HCT116 (cell line): Measurements from ENCODE around the gene PPM1B. TPM values are rescaled to one million over a fixed set of nuclear protein-coding genes. Genes with fewer than 3 reads are reported as not detected.

Experiments
- ATAC-seq: fragments of 200-7000 bp; cut with Tn5 transposase; 2 replicates; pipeline ENCODE4 v1.9.1; 2020; ENCODE audit warnings: mild to moderate bottlenecking, moderate library complexity
- BruUV-seq: library from RNA; stranded (reverse); fragments of 400-500 nt; replicated peaks from 2 replicates; lab custom pipeline; 2021; lab: Mats Ljungman, UMichigan
- CTCF ChIA-PET: fragments of 300-600 bp; sonication (Branson Sonifier 250); formaldehyde crosslinking; loops from one replicate; lab custom pipeline; 2021; ENCODE audit warnings: antibody characterized with exemption; lab: Charles Lee
- POLR2A ChIA-PET: fragments of 300-600, 350-600 bp; sonication (Branson Sonifier 250); formaldehyde crosslinking; loops from one replicate; lab custom pipeline; 2021; ENCODE audit warnings: antibody characterized with exemption; lab: Charles Lee
- RAD21 ChIA-PET, 2 experiments: fragments of 300-600 bp; sonication (Branson Sonifier 250); formaldehyde crosslinking; loops; one replicate each; lab custom pipeline; 2023; ENCODE audit warnings: low total read pairs in 2 of 2; ENCODE audit not compliant: uncharacterized antibody in 2 of 2, unreplicated experiment in 2 of 2, low non-redundant PET in 1 of 2; lab: Charles Lee
- DNase-seq: peaks from one replicate; pipeline ENCODE4 v3.0.0-alpha.2; 2010; ENCODE audit warnings: low read depth, low spot score
- H2AFZ ChIP-seq: fragments of 200-600 bp; shearing (Covaris generic), sonication (generic); 2 replicates; pipeline ENCODE4 v1.6.1; 2017; ENCODE audit warnings: low read depth, mixed run types, mixed read lengths, antibody characterized with exemption, low read length; ENCODE audit not compliant: poor library complexity, severe bottlenecking
- H3K27ac ChIP-seq: 2 replicates; pipeline ENCODE4 v1.5.1; 2012; ENCODE audit warnings: low read depth, low read length
- H3K27me3 ChIP-seq: fragments of 200-600 bp; sonication (generic); 2 replicates; pipeline ENCODE4 v1.6.1; 2016; ENCODE audit warnings: mixed run types, low read length, mixed read lengths; ENCODE audit not compliant: insufficient read depth
- H3K36me3 ChIP-seq, 2 experiments: fragments of 200-500 bp in 1 of 2; fragments of 200-600 bp in 1 of 2; sonication (Bioruptor generic) in 1 of 2; sonication (generic) in 1 of 2; 2 replicates each; pipeline versions ENCODE4 v1.5.1 to v1.6.1; 2014 to 2016; ENCODE audit warnings: low read length in 2 of 2, inconsistent platforms in 1 of 2, mixed read lengths in 1 of 2, mixed run types in 1 of 2; ENCODE audit not compliant: insufficient read depth in 2 of 2, control insufficient read depth in 1 of 2
- H3K4me1 ChIP-seq, 2 experiments: fragments of 200-600 bp in 1 of 2; sonication (generic) in 1 of 2; 2 replicates each; pipeline versions ENCODE4 v1.5.1 to v1.6.1; 2012 to 2017; ENCODE audit warnings: low read length in 2 of 2, inconsistent platforms in 1 of 2, mild to moderate bottlenecking in 1 of 2, mixed read lengths in 1 of 2, mixed run types in 1 of 2, moderate library complexity in 1 of 2; ENCODE audit not compliant: insufficient read depth in 2 of 2, control insufficient read depth in 1 of 2
- H3K4me2 ChIP-seq: fragments of 200-600 bp; sonication (generic); 2 replicates; pipeline ENCODE4 v1.6.1; 2017; ENCODE audit warnings: mixed run types, low read length, mixed read lengths
- H3K4me3 ChIP-seq, 2 experiments: fragments of 200-600 bp in 1 of 2; sonication (generic) in 1 of 2; replicated peaks in 1 of 2; 2 replicates each; pipeline ENCODE4 v1.5.1; 2011 to 2016; ENCODE audit warnings: low read length in 2 of 2, control low read depth in 1 of 2, low read depth in 1 of 2, mild to moderate bottlenecking in 1 of 2, mixed read lengths in 1 of 2, mixed run types in 1 of 2
- H3K79me2 ChIP-seq: fragments of 200-600 bp; sonication (generic); 2 replicates; pipeline ENCODE4 v1.6.1; 2017; ENCODE audit warnings: mild to moderate bottlenecking, mixed run types, low read length, moderate library complexity, mixed read lengths; ENCODE audit not compliant: insufficient read depth
- H3K9ac ChIP-seq: fragments of 200-600 bp; sonication (generic); 2 replicates; pipeline ENCODE4 v1.6.1; 2016; ENCODE audit warnings: low read length, mixed read lengths
- H3K9me2 ChIP-seq: fragments of 200-600 bp; sonication (generic), shearing (Covaris generic); 2 replicates; pipeline ENCODE4 v1.6.1; 2017; ENCODE audit warnings: mixed run types, mild to moderate bottlenecking, moderate library complexity; ENCODE audit not compliant: insufficient read depth
- H3K9me3 ChIP-seq, 2 experiments: fragments of 200-500 bp in 1 of 2; fragments of 200-600 bp in 1 of 2; sonication (Bioruptor generic) in 1 of 2; sonication (generic) in 1 of 2; 2 replicates each; pipeline ENCODE4 v1.6.1; 2014 to 2017; ENCODE audit warnings: low read length in 2 of 2, mixed read lengths in 2 of 2, inconsistent platforms in 1 of 2, low read depth in 1 of 2, mild to moderate bottlenecking in 1 of 2, mixed run types in 1 of 2, moderate library complexity in 1 of 2; ENCODE audit not compliant: control insufficient read depth in 1 of 2, insufficient read depth in 1 of 2
- H4K20me1 ChIP-seq: fragments of 200-600 bp; sonication (generic), shearing (Covaris generic); 2 replicates; pipeline ENCODE4 v1.6.1; 2017; ENCODE audit warnings: mixed run types, mild to moderate bottlenecking, moderate library complexity; ENCODE audit not compliant: insufficient read depth
- CEBPB ChIP-seq: IDR thresholded peaks from 2 replicates; pipeline ENCODE4 v1.6.1; 2012; ENCODE audit warnings: low read depth
- EZH2 ChIP-seq: fragments of 200-600 bp; sonication (generic); IDR thresholded peaks from 2 replicates; pipeline ENCODE4 v1.6.1; 2017; ENCODE audit warnings: antibody characterized with exemption, mixed run types
- EZH2phosphoT487 ChIP-seq: fragments of 200-600 bp; IDR thresholded peaks from 2 replicates; pipeline ENCODE4 v1.6.1; 2018; ENCODE audit warnings: antibody characterized with exemption, borderline replicate concordance
- MAX ChIP-seq: IDR thresholded peaks from 2 replicates; pipeline ENCODE4 v1.6.1; 2012
- RAD21 ChIP-seq: IDR thresholded peaks from 2 replicates; pipeline ENCODE4 v1.6.1; 2012; ENCODE audit warnings: low read depth, mild to moderate bottlenecking
- SP1 ChIP-seq: IDR thresholded peaks from 2 replicates; pipeline ENCODE4 v1.6.1; 2012; ENCODE audit warnings: low read depth
- TCF7L2 ChIP-seq: IDR thresholded peaks from 2 replicates; pipeline ENCODE4 v1.7.0; 2011; ENCODE audit warnings: borderline replicate concordance, inconsistent platforms; ENCODE audit not compliant: insufficient read depth, insufficient read length; ENCODE audit errors: extremely low read depth
- intact Hi-C: fragments of 100-400 bp; cut with micrococcal nuclease; formaldehyde crosslinking; loops from 2 replicates; pipeline ENCODE4 v1.10.0; 2022
- total RNA-seq: library from RNA; stranded (reverse); gene quantifications from one replicate; pipeline ENCODE4 v1.2.1, GENCODE V29; 2021; ENCODE audit not compliant: unreplicated experiment

The PPM1B gene
- total RNA-seq, 1 experiment from 2014 or later, result 36.9 TPM

- no peaks in the 10 kb centered on the region for H3K9me2 ChIP-seq
- intact Hi-C loops, result no loop called here
- ChIA-PET CTCF (no interaction called here), POLR2A (interaction anchor here (0.6 kb wide), 1 partner anchor 48 kb away, joined by 4 read pairs; no protein-coding TSS in a partner anchor), RAD21 (no interaction called here)
- ATAC-seq (no peak), DNase-seq (no peak)
- H3K36me3 ChIP-seq, result no peaks in the 10 kb centered on the region; a peak in 1 of 4 replicates
- no peak overlapping the region for H3K4me2 ChIP-seq
- BruUV-seq, result no TSS peak
- H3K79me2 ChIP-seq, result peaks cover 20% of the 10 kb centered on the region
- H3K9ac ChIP-seq, result no peak overlapping the region
- no peaks in the 10 kb centered on the region for H3K27me3 ChIP-seq
- H3K4me3 ChIP-seq, result no peak overlapping the region
- no peaks in the 10 kb centered on the region; a peak in 1 of 4 replicates for H3K4me1 ChIP-seq
- TF ChIP-seq EZH2, result no peak
- TF ChIP-seq SP1, result no peak
- TF ChIP-seq RAD21, result no peak
- no peak for TF ChIP-seq TCF7L2
- no peak for TF ChIP-seq EZH2phosphoT487
- H2AFZ ChIP-seq, result no peak overlapping the region
- no peaks in the 10 kb centered on the region for H4K20me1 ChIP-seq
- no peaks in the 10 kb centered on the region for H3K9me3 ChIP-seq
- H3K27ac ChIP-seq, result no peak overlapping the region
These were observed 47.2 kb downstream of the PPM1B start for GRCh38 chr2:44215827-44216226.

- Histone ChIP-seq H3K4me2 (no peak overlapping the region), H3K27ac (no peak overlapping the region), H3K9ac (no peak overlapping the region), H3K27me3 (no peaks in the 10 kb centered on the region), H3K9me2 (no peaks in the 10 kb centered on the region), H3K9me3 (no peaks in the 10 kb centered on the region), H2AFZ (no peak overlapping the region), H3K4me1 (no peaks in the 10 kb centered on the region), H3K79me2 (peaks cover 12% of the 10 kb centered on the region), H4K20me1 (no peaks in the 10 kb centered on the region), H3K36me3 (no peaks in the 10 kb centered on the region; a peak in 1 of 4 replicates), H3K4me3 (no peak overlapping the region)
- BruUV-seq, result no TSS peak
- no peak for TF ChIP-seq MAX
- TF ChIP-seq TCF7L2, result no peak
- TF ChIP-seq CEBPB, result no peak
- no peak for DNase-seq
- ChIA-PET RAD21 (no interaction called here), POLR2A (interaction anchor here (1.1 kb wide), 1 partner anchor 143 kb away, joined by 3 read pairs; the partner anchor contains the start of genes CAMKMT and PREPL), CTCF (no interaction called here)
- intact Hi-C loops, result no loop called here
- ATAC-seq, result no peak
These were observed 50.1 kb downstream of the PPM1B start for GRCh38 chr2:44218771-44219170.
